ENCODE data around the gene HPSE2. TPM values are rescaled to one million over a fixed set of nuclear protein-coding genes. Genes with fewer than 3 reads are reported as not detected.

The HPSE2 gene
- total and polyA plus RNA-seq, 2 donors, result 0.05 to 0.14 TPM

- Histone ChIP-seq H3K9me3 (ENCODE audit: control insufficient read depth in 2 of 2, insufficient read depth in 1 of 2, low read length in 1 of 2) (peaks cover 3 to 16% of the 10 kb centered on the region in 2 donors), H3K4me3 (ENCODE audit: low read length in 2 of 2) (no peak overlapping the region), H3K4me1 (ENCODE audit: control insufficient read depth in 2 of 2, insufficient read depth in 2 of 2, low read length in 2 of 2) (no peaks in the 10 kb centered on the region), H3K36me3 (ENCODE audit: control insufficient read depth in 2 of 2, insufficient read depth in 2 of 2, low read length in 1 of 2) (no peaks in the 10 kb centered on the region), H3K27ac (ENCODE audit: low read depth in 1 of 2, low read length in 1 of 2) (no peak overlapping the region), H3K27me3 (ENCODE audit: control insufficient read depth in 2 of 2, insufficient read depth in 1 of 2, low read length in 1 of 2) (no peaks in the 10 kb centered on the region)
- no peak for DNase-seq (ENCODE audit: low read depth in 6 of 9, low spot score in 9 of 9)
- WGBS, result 90% methylated on average over 5 of the region's 5 CpGs
Observed at GRCh38 chr10:99123851-99124250, 111.8 kb downstream of the HPSE2 start.

GRCh38 chr10:99123336-99123735, 112.3 kb downstream of the HPSE2 start:
- H3K36me3 ChIP-seq (ENCODE audit: control insufficient read depth in 2 of 2, insufficient read depth in 2 of 2, low read length in 1 of 2), result no peaks in the 10 kb centered on the region
- no peaks in the 10 kb centered on the region for H3K4me1 ChIP-seq (ENCODE audit: control insufficient read depth in 2 of 2, insufficient read depth in 2 of 2, low read length in 2 of 2)
- no peak for DNase-seq (ENCODE audit: low read depth in 6 of 9, low spot score in 9 of 9)
- no peaks in the 10 kb centered on the region for H3K27me3 ChIP-seq (ENCODE audit: control insufficient read depth in 2 of 2, insufficient read depth in 1 of 2, low read length in 1 of 2)
- no peak overlapping the region for H3K27ac ChIP-seq (ENCODE audit: low read depth in 1 of 2, low read length in 1 of 2)
- WGBS, result 89% methylated on average over 3 of the region's 3 CpGs
- H3K4me3 ChIP-seq (ENCODE audit: low read length in 2 of 2), result no peak overlapping the region
- H3K9me3 ChIP-seq (ENCODE audit: control insufficient read depth in 2 of 2, insufficient read depth in 1 of 2, low read length in 1 of 2), result peaks cover 3 to 16% of the 10 kb centered on the region in 2 donors

GRCh38 chr10:99119258-99119748, 116.3 kb downstream of the HPSE2 start:
- Histone ChIP-seq H3K27me3 (ENCODE audit: control insufficient read depth in 2 of 2, insufficient read depth in 1 of 2, low read length in 1 of 2) (no peaks in the 10 kb centered on the region), H3K4me3 (ENCODE audit: low read length in 2 of 2) (no peak overlapping the region), H3K36me3 (ENCODE audit: control insufficient read depth in 2 of 2, insufficient read depth in 2 of 2, low read length in 1 of 2) (no peaks in the 10 kb centered on the region), H3K9me3 (ENCODE audit: control insufficient read depth in 2 of 2, insufficient read depth in 1 of 2, low read length in 1 of 2) (peaks cover under 1 to 7% of the 10 kb centered on the region in 2 donors), H3K27ac (ENCODE audit: low read depth in 1 of 2, low read length in 1 of 2) (no peak overlapping the region), H3K4me1 (ENCODE audit: control insufficient read depth in 2 of 2, insufficient read depth in 2 of 2, low read length in 2 of 2) (no peaks in the 10 kb centered on the region)
- DNase-seq (ENCODE audit: low read depth in 6 of 9, low spot score in 9 of 9), result no peak

- Histone ChIP-seq H3K4me1 (ENCODE audit: control insufficient read depth in 2 of 2, insufficient read depth in 2 of 2, low read length in 2 of 2) (no peaks in the 10 kb centered on the region), H3K9me3 (ENCODE audit: control insufficient read depth in 2 of 2, insufficient read depth in 1 of 2, low read length in 1 of 2) (peaks cover 0 to 4% of the 10 kb centered on the region in 2 donors), H3K4me3 (ENCODE audit: low read length in 2 of 2) (no peak overlapping the region), H3K27ac (ENCODE audit: low read depth in 1 of 2, low read length in 1 of 2) (no peak overlapping the region), H3K36me3 (ENCODE audit: control insufficient read depth in 2 of 2, insufficient read depth in 2 of 2, low read length in 1 of 2) (no peaks in the 10 kb centered on the region), H3K27me3 (ENCODE audit: control insufficient read depth in 2 of 2, insufficient read depth in 1 of 2, low read length in 1 of 2) (no peaks in the 10 kb centered on the region)
- DNase-seq (ENCODE audit: low read depth in 6 of 9, low spot score in 9 of 9), result no peak
Observed at GRCh38 chr10:99115703-99116102, 119.9 kb downstream of the HPSE2 start.

GRCh38 chr10:99085358-99085757, 150.3 kb downstream of the HPSE2 start:
- H3K27ac ChIP-seq (ENCODE audit: low read depth in 1 of 2, low read length in 1 of 2), result no peak overlapping the region
- no peaks in the 10 kb centered on the region for H3K4me1 ChIP-seq (ENCODE audit: control insufficient read depth in 2 of 2, insufficient read depth in 2 of 2, low read length in 2 of 2)
- H3K4me3 ChIP-seq (ENCODE audit: low read length in 2 of 2), result no peak overlapping the region
- WGBS, result 92% methylated on average over 2 of the region's 2 CpGs
- no peaks in the 10 kb centered on the region for H3K36me3 ChIP-seq (ENCODE audit: control insufficient read depth in 2 of 2, insufficient read depth in 2 of 2, low read length in 1 of 2)
- no peaks in the 10 kb centered on the region for H3K9me3 ChIP-seq (ENCODE audit: control insufficient read depth in 2 of 2, insufficient read depth in 1 of 2, low read length in 1 of 2)
- H3K27me3 ChIP-seq (ENCODE audit: control insufficient read depth in 2 of 2, insufficient read depth in 1 of 2, low read length in 1 of 2), result no peaks in the 10 kb centered on the region
- DNase-seq (ENCODE audit: low read depth in 6 of 9, low spot score in 9 of 9), result no peak

DNA sequence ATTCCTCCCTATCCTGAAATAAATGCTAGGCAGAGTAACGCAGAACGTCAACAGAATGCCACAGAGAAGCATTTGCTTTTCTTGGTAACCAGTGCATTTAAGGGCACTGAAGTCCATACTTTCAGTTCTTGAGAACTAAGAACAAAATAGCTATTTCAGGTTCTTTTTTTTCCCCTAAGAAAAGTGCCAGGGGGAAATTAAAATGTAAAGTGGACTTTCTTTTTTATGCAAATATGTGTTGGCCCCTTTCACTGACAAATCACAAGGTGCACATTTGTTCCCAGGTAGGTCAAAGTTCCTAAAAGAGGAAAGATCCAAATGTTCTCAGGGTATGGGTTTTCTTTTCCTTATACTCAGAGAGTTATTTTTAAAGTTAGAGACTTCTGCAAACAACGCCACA, 151.5 kb downstream of the HPSE2 start:
- H3K4me1 ChIP-seq (ENCODE audit: control insufficient read depth in 2 of 2, insufficient read depth in 2 of 2, low read length in 2 of 2), result no peaks in the 10 kb centered on the region
- H3K27ac ChIP-seq (ENCODE audit: low read depth in 1 of 2, low read length in 1 of 2), result no peak overlapping the region
- 74% methylated on average over 3 of the region's 3 CpGs for WGBS

DNA sequence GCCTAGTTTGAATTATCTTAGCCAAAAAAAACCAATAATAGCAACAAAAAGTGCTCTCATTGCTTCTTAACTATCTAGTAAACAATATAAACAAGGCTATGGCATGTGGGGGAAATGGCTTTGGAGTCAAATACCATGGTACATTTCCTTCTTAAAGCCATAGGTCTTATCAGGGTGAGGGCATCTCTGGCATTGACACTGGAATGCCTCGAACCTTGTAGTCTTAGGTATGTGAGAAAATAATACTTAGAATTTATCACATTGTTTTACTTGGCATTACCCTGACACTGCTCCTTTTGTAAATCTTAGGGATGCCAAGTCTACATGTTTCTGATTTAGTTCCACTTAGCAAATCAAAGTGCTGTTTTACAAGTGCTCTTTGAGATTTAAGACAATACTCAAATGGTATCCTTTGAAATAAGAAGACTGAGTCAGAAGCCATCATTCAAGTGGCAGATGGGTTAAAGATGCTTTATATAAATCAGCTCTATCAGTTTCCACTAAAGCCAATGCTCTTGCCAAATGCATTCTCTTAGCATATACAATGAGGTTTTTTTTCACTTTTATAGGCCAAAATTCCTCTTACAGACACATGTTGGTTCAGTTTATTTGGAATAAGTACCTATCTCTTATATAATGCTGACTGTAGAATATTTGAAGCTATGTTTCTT, 155.2 kb downstream of the HPSE2 start:
- no peak overlapping the region for H3K27ac ChIP-seq (ENCODE audit: low read depth in 1 of 2, low read length in 1 of 2)
- WGBS, result 75% methylated on average over 1 of the region's 1 CpG

More for the DNA sequence above, 151.5 kb downstream of the HPSE2 start:
- no peaks in the 10 kb centered on the region for H3K27me3 ChIP-seq (ENCODE audit: control insufficient read depth in 2 of 2, insufficient read depth in 1 of 2, low read length in 1 of 2)
- no peak for DNase-seq (ENCODE audit: low read depth in 6 of 9, low spot score in 9 of 9)
- H3K4me3 ChIP-seq (ENCODE audit: low read length in 2 of 2), result no peak overlapping the region
- H3K36me3 ChIP-seq (ENCODE audit: control insufficient read depth in 2 of 2, insufficient read depth in 2 of 2, low read length in 1 of 2), result no peaks in the 10 kb centered on the region
- H3K9me3 ChIP-seq (ENCODE audit: control insufficient read depth in 2 of 2, insufficient read depth in 1 of 2, low read length in 1 of 2), result no peaks in the 10 kb centered on the region

GRCh38 chr10:99062591-99062990, 173.1 kb downstream of the HPSE2 start:
- no peaks in the 10 kb centered on the region for H3K27me3 ChIP-seq (ENCODE audit: control insufficient read depth in 2 of 2, insufficient read depth in 1 of 2, low read length in 1 of 2)
- no peaks in the 10 kb centered on the region for H3K36me3 ChIP-seq (ENCODE audit: control insufficient read depth in 2 of 2, insufficient read depth in 2 of 2, low read length in 1 of 2)
- DNase-seq (ENCODE audit: low read depth in 6 of 9, low spot score in 9 of 9), result no peak
- H3K27ac ChIP-seq (ENCODE audit: low read depth in 1 of 2, low read length in 1 of 2), result no peak overlapping the region
- no peak overlapping the region for H3K4me3 ChIP-seq (ENCODE audit: low read length in 2 of 2)
- no peaks in the 10 kb centered on the region for H3K4me1 ChIP-seq (ENCODE audit: control insufficient read depth in 2 of 2, insufficient read depth in 2 of 2, low read length in 2 of 2)
- H3K9me3 ChIP-seq (ENCODE audit: control insufficient read depth in 2 of 2, insufficient read depth in 1 of 2, low read length in 1 of 2), result no peaks in the 10 kb centered on the region

More for the DNA sequence above, 155.2 kb downstream of the HPSE2 start:
- DNase-seq (ENCODE audit: low read depth in 6 of 9, low spot score in 9 of 9), result no peak
- Histone ChIP-seq H3K27me3 (ENCODE audit: control insufficient read depth in 2 of 2, insufficient read depth in 1 of 2, low read length in 1 of 2) (no peaks in the 10 kb centered on the region), H3K36me3 (ENCODE audit: control insufficient read depth in 2 of 2, insufficient read depth in 2 of 2, low read length in 1 of 2) (no peaks in the 10 kb centered on the region), H3K4me1 (ENCODE audit: control insufficient read depth in 2 of 2, insufficient read depth in 2 of 2, low read length in 2 of 2) (no peaks in the 10 kb centered on the region), H3K4me3 (ENCODE audit: low read length in 2 of 2) (no peak overlapping the region), H3K9me3 (ENCODE audit: control insufficient read depth in 2 of 2, insufficient read depth in 1 of 2, low read length in 1 of 2) (no peaks in the 10 kb centered on the region)

- no peaks in the 10 kb centered on the region for H3K9me3 ChIP-seq (ENCODE audit: control insufficient read depth in 2 of 2, insufficient read depth in 1 of 2, low read length in 1 of 2)
- H3K4me3 ChIP-seq (ENCODE audit: low read length in 2 of 2), result no peak overlapping the region
- no peaks in the 10 kb centered on the region for H3K4me1 ChIP-seq (ENCODE audit: control insufficient read depth in 2 of 2, insufficient read depth in 2 of 2, low read length in 2 of 2)
- H3K27me3 ChIP-seq (ENCODE audit: control insufficient read depth in 2 of 2, insufficient read depth in 1 of 2, low read length in 1 of 2), result no peaks in the 10 kb centered on the region
- no peaks in the 10 kb centered on the region for H3K36me3 ChIP-seq (ENCODE audit: control insufficient read depth in 2 of 2, insufficient read depth in 2 of 2, low read length in 1 of 2)
- H3K27ac ChIP-seq (ENCODE audit: low read depth in 1 of 2, low read length in 1 of 2), result no peak overlapping the region
- DNase-seq (ENCODE audit: low read depth in 6 of 9, low spot score in 9 of 9), result no peak
Observed at GRCh38 chr10:99058762-99059161, 176.9 kb downstream of the HPSE2 start.
